NCI-H1436 treated with DMSO at 0.1 percent for 48 hours (cell line): ENCODE data around the gene XAGE1A.
"Not testable (repeated sequence)": the region's sequence is repeated elsewhere in the genome, so short reads cannot be mapped to it uniquely, and the experiment has no call there.

Experiments used
- DNase-seq: peaks from one replicate; lab custom pipeline; 2025; lab: John Stamatoyannopoulos, UW

XAGE1A gene, protein sequence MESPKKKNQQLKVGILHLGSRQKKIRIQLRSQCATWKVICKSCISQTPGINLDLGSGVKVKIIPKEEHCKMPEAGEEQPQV

GRCh38 chrX:52495545-52496418, at the start of gene XAGE1A:
XAGE1A (plus strand) TSS chrX:52495808; CDS start chrX:52497362, 1,554 bp downstream.
- not testable (repeated sequence) for DNase-seq

DNA sequence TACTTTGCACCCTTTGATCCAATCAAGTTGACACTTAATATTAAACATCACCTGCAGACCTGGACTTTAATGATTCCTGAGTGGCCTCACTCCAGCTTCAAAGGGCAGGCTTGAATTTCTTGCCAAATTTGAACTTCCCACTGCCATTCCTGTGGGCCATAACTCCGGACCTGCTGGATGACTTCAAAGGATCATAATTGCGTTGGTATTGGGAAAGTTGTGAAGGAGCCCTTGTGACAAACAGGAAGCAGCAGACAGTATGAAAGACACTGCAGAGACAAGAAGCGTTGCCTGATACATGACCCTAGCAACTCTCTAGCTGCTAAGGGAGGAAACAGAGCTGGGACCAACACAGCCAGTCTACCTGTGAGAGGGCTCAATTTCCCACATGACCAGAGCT, 43.6 kb upstream of the XAGE1A start:
- not testable (repeated sequence) for DNase-seq

DNA sequence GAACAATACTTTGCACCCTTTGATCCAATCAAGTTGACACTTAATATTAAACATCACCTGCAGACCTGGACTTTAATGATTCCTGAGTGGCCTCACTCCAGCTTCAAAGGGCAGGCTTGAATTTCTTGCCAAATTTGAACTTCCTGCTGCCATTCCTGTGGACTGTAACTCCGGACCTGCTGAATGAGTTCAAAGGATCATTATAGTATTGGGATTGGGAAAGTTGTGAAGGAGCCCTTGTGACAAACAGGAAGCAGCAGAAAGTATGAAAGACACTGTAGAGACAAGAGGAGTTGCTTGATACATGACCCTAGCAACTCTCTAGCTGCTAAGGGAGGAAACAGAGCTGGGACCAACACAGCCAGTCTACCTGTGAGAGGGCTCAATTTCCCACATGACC, 24.3 kb upstream of the XAGE1A start:
- DNase-seq = not testable (repeated sequence)

GRCh38 chrX:52496419-52496772, 788 bp downstream of the XAGE1A start:
- not testable (repeated sequence) for DNase-seq

- DNase-seq = not testable (repeated sequence)
Observed at GRCh38 chrX:52501362-52501761, 5.8 kb downstream of the XAGE1A start.

GRCh38 chrX:52504551-52504950, 8.9 kb downstream of the XAGE1A start:
- no peak for DNase-seq

DNA sequence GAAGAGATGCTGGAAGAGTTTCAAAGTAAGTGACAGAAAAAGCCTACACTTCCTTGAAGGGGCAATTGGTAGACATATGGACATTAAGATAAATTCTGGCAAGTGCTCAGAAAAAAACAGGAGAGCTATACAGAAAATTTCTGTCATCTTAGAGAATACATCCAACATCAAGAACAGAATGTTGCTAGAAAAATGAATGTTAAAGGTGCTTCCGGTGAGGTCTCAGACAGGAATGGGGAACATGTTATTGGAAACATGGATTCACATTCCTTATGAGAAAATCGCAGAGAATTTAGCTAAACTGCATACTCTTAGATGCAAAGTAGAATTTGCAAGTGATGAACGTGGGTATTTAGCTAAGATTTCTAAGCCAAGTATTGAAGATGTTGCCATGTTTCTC, 11.7 kb downstream of the XAGE1A start:
- no peak for DNase-seq

- DNase-seq = no peak
Observed at GRCh38 chrX:52509916-52510315, 14.3 kb downstream of the XAGE1A start.

DNA sequence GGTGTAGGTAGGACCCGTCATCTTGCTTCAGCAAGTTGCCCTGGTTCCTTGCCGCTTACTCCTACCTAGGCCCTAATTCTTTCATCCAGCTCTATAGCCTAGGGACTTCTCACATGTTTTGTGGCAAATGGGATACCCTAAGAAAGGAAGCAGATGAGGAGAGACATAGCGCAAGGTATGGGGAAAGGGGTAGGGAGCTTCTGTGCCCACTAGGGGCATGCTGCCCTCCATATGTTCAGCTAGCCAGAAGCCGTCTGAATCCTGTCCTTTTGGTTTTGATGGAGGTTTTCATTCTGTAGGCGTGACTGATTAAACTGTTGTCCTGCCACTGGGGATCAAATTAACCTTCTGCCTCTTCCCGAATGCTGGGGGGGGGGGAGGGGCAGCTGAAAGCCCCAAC, 15.5 kb downstream of the XAGE1A start:
- not testable (repeated sequence) for DNase-seq

DNA sequence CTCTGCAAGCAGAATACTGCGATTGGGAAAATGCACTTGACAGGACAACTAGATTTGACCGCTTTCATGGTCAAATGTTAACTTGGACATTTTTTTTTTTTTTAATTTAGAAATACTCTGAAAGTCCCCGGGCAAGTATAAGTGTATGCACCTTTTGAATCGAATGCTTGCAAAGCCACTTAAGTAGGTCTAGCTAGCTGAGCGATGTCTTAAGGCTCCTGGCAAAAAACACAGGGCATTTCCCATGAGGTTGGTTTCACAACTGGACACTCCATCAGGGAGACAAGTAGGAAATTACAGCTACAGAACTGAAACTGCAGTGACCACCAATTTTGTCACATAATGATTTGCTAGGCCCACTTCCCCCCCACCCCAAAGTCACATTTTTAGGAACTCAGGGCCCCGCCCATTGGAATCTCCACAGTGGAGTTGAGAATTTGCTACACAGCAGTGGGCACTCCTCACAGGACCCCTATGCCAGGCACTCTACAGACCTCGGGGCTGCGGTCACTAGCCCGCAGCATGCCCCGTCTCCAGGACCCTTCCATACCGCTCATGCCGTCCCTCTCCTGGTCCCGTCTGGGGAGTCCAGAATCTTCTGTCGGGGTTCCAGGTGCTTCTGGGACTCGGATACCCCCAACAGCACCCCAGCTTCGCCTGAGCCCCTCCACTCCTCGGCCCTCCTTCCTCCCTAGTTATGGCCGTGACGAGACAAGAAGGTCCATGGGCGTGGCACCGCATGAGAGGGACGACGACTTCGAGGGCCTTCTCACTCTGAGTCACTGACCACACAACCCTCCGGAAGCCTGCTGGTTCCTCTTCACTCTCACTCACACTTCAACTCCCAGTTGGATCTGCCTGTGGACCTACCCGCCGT, 20.7 kb downstream of the XAGE1A start:
- not testable (repeated sequence) for DNase-seq

DNA sequence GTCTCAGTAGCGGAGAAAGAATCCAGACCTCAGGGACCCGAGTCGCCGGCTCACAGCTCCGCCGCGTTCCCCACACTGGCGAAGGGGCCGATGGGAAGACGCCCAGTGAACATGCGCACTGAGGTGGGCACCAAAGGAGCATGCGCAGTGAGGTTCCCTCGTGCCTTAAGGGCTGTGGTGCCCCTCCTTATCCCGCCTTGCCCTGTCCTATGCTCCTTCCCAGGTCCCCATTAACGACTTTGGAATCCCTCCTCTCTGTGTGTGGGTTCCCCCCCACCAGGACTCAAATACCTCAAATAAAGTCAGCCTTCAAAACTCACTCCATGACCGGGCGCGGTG, 21.3 kb downstream of the XAGE1A start, which contains the start of gene XAGE1B:
TSS of gene XAGE1B (minus strand) at position 77 of the 339 bp plus-strand sequence. CDS start 1,536 bp downstream, outside the sequence.
- not testable (repeated sequence) for DNase-seq

DNA sequence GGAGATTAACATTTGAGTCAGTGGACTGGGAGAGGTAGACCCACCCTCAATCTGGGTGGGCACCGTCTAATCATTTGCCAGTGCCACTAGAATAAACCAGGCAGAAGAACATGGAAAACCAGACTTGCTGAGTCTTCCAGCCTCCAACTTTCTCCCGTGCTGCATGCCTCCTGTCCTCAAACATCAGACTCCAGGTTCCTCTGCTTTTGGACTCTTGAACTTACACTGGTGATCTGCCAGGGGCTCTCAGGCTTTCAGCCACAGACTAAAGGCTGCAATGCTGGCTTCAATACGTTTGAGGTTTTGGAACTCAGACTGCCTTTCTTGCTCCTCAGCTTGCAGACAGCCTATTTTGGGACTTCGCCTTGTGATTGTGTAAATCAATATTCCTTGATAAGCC, 45.4 kb downstream of the XAGE1A start:
- DNase-seq = not testable (repeated sequence)

GRCh38 chrX:52542311-52542710, 46.7 kb downstream of the XAGE1A start:
- no peak for DNase-seq

GRCh38 chrX:52544147-52544840, 48.7 kb downstream of the XAGE1A start:
- DNase-seq = no peak

GRCh38 chrX:52548769-52549168, 53.2 kb downstream of the XAGE1A start:
- not testable (repeated sequence) for DNase-seq
